IMR-90 (cell line): ENCODE results near the gene CFC1B. TPM values are rescaled to one million over a fixed set of nuclear protein-coding genes. Genes with fewer than 3 reads are reported as not detected.
"Not testable (repeated sequence)": the region's sequence is repeated elsewhere in the genome, so short reads cannot be mapped to it uniquely, and the experiment has no call there.

Experiments used
- ATAC-seq: fragments of 200-7000 bp; cut with Tn5 transposase; 2 replicates; pipeline ENCODE4 v1.9.1; 2020; ENCODE audit warnings: low read depth, mild to moderate bottlenecking, moderate library complexity
- BruUV-seq: library from RNA; stranded (reverse); fragments of 400-500 nt; replicated peaks from 2 replicates; lab custom pipeline; 2021; lab: Mats Ljungman, UMichigan
- CTCF ChIA-PET: fragments of 300-600 bp; formaldehyde crosslinking; extraction: SDS; loops from one replicate; lab custom pipeline; 2021; ENCODE audit warnings: antibody characterized with exemption; lab: Yijun Ruan, JAX
- POLR2A ChIA-PET: fragments of 300-600 bp; sonication (Branson Sonifier 250); formaldehyde crosslinking; loops from one replicate; lab custom pipeline; 2022; ENCODE audit warnings: antibody characterized with exemption; ENCODE audit not compliant: unreplicated experiment; lab: Charles Lee
- DNase-seq: peaks from one replicate; pipeline ENCODE4 v3.0.0; 2013
- H2AFZ ChIP-seq: replicated peaks from 2 replicates; pipeline ENCODE3; 2013; ENCODE audit warnings: low read length, mild to moderate bottlenecking; ENCODE audit not compliant: poor library complexity
- H2AK5ac ChIP-seq: 2 replicates; pipeline ENCODE4 v1.6.1; 2013; ENCODE audit warnings: low read depth, low read length, inconsistent platforms
- H2AK9ac ChIP-seq: replicated peaks from 2 replicates; pipeline ENCODE3; 2013; ENCODE audit warnings: mild to moderate bottlenecking, low read depth, low read length, moderate library complexity; ENCODE audit not compliant: poor library complexity
- H2BK120ac ChIP-seq: 2 replicates; pipeline ENCODE4 v1.6.1; 2013; ENCODE audit warnings: low read depth, low read length, inconsistent platforms
- H2BK15ac ChIP-seq: 3 replicates; pipeline ENCODE4 v1.6.1; 2013; ENCODE audit warnings: low read depth, low read length, inconsistent platforms
- H2BK20ac ChIP-seq: 2 replicates; pipeline ENCODE4 v1.6.1; 2013; ENCODE audit warnings: low read depth, mild to moderate bottlenecking, inconsistent platforms, low read length, moderate library complexity
- H2BK5ac ChIP-seq: 2 replicates; pipeline ENCODE4 v1.6.1; 2013; ENCODE audit warnings: mild to moderate bottlenecking, low read depth, low read length, inconsistent platforms; ENCODE audit not compliant: poor library complexity, severe bottlenecking
- H3K14ac ChIP-seq: replicated peaks from 2 replicates; pipeline ENCODE4 v1.6.1; 2013; ENCODE audit warnings: low read depth, low read length, inconsistent platforms
- H3K18ac ChIP-seq: 2 replicates; pipeline ENCODE4 v1.6.1; 2013; ENCODE audit warnings: low read depth, low read length, control low read depth
- H3K23ac ChIP-seq: 2 replicates; pipeline ENCODE4 v1.6.1; 2013; ENCODE audit warnings: low read depth, low read length, inconsistent platforms
- H3K27ac ChIP-seq: 2 replicates; pipeline ENCODE4 v1.5.1; 2013; ENCODE audit warnings: mild to moderate bottlenecking, control low read depth, low read length; ENCODE audit not compliant: insufficient read depth
- H3K27me3 ChIP-seq: 2 replicates; pipeline ENCODE4 v1.6.1; 2013; ENCODE audit warnings: low read length; ENCODE audit not compliant: control insufficient read depth, insufficient read depth
- H3K36me3 ChIP-seq: 2 replicates; pipeline ENCODE4 v1.6.1; 2013; ENCODE audit warnings: low read length, mixed read lengths; ENCODE audit not compliant: control insufficient read depth, insufficient read depth
- H3K4ac ChIP-seq: 2 replicates; pipeline ENCODE4 v1.6.1; 2013; ENCODE audit warnings: low read depth, low read length, inconsistent platforms
- H3K4me1 ChIP-seq: 2 replicates; pipeline ENCODE4 v1.6.1; 2013; ENCODE audit warnings: low read length, mixed read lengths; ENCODE audit not compliant: control insufficient read depth, insufficient read depth
- H3K4me2 ChIP-seq: 2 replicates; pipeline ENCODE4 v1.6.1; 2013; ENCODE audit warnings: low read depth, mild to moderate bottlenecking, control low read depth, low read length, moderate library complexity
- H3K4me3 ChIP-seq: 2 replicates; pipeline ENCODE4 v1.5.1; 2013; ENCODE audit warnings: low read depth, mild to moderate bottlenecking, control low read depth, low read length, moderate library complexity; ENCODE audit not compliant: insufficient read depth
- H3K56ac ChIP-seq: 2 replicates; pipeline ENCODE4 v1.6.1; 2013; ENCODE audit warnings: low read length, inconsistent platforms; ENCODE audit not compliant: insufficient read depth; ENCODE audit errors: extremely low read depth
- H3K79me1 ChIP-seq, 2 experiments: 2 replicates each; pipeline ENCODE4 v1.6.1; 2013; ENCODE audit warnings: low read length in 2 of 2, inconsistent platforms in 1 of 2, low read depth in 1 of 2
- H3K9ac ChIP-seq: 2 replicates; pipeline ENCODE4 v1.6.1; 2013; ENCODE audit warnings: low read depth, low read length, control low read depth
- H3K9me1 ChIP-seq: 2 replicates; pipeline ENCODE4 v1.6.1; 2013; ENCODE audit warnings: low read length, inconsistent platforms; ENCODE audit not compliant: insufficient read depth
- H3K9me3 ChIP-seq: 2 replicates; pipeline ENCODE4 v1.6.1; 2013; ENCODE audit warnings: low read length; ENCODE audit not compliant: control insufficient read depth, insufficient read depth
- H4K20me1 ChIP-seq: 2 replicates; pipeline ENCODE4 v1.6.1; 2013; ENCODE audit warnings: low read length, inconsistent platforms; ENCODE audit not compliant: insufficient read depth
- H4K5ac ChIP-seq: 2 replicates; pipeline ENCODE4 v1.6.1; 2013; ENCODE audit warnings: mild to moderate bottlenecking, low read depth, low read length, control low read depth
- H4K8ac ChIP-seq, 2 experiments: 2 replicates each; pipeline ENCODE4 v1.6.1; 2013; ENCODE audit warnings: low read depth in 2 of 2, low read length in 2 of 2, control low read depth in 1 of 2, inconsistent platforms in 1 of 2
- H4K91ac ChIP-seq: 2 replicates; pipeline ENCODE4 v1.6.1; 2013; ENCODE audit warnings: low read depth, low read length, inconsistent platforms; ENCODE audit not compliant: insufficient read depth
- WGBS, 2 experiments: methylation state at CpG; one replicate each; pipeline versions ENCODE4 v1.1.5 to v1.1.7; 2013; ENCODE audit warnings: missing lambda C conversion rate in 2 of 2; ENCODE audit not compliant: insufficient read length in 1 of 2; ENCODE audit errors: extremely low coverage in 2 of 2; 5-methylcytosine and 5-hydroxymethylcytosine counted together
- dilution Hi-C: fragments of 300-500 bp; cut with HindIII; formaldehyde crosslinking; loops from one replicate; pipeline ENCODE4 v1.14.3; 2018; ENCODE audit warnings: low sequenced_read_pairs; ENCODE audit not compliant: unreplicated experiment
- in situ Hi-C: fragments of 300-500 bp; cut with MboI; formaldehyde crosslinking; loops from 3 replicates; pipeline ENCODE4 v1.14.3; 2019; ENCODE audit warnings: low sequenced_read_pairs, inconsistent platforms, mixed read lengths
- intact Hi-C: fragments of 100-400 bp; cut with micrococcal nuclease; formaldehyde crosslinking; loops from 2 replicates; pipeline ENCODE4 v1.10.0; 2022
- polyA plus RNA-seq, 3 experiments: library from polyadenylated mRNA; depleted of rRNA; stranded (reverse); fragments of >200 nt; gene quantifications; 2 replicates each; pipeline ENCODE4 v1.2.3, GENCODE V29; 2012; ENCODE audit warnings: low replicate concordance in 1 of 3
- total RNA-seq: library from RNA; depleted of rRNA; stranded (reverse); fragments of >200 nt; gene quantifications from 2 replicates; pipeline ENCODE4 v1.2.3, GENCODE V29; 2012

The CFC1B gene
- total and polyA plus RNA-seq, 2 of the 4 experiments (the other 2 are of a cell fraction) = not detected

DNA sequence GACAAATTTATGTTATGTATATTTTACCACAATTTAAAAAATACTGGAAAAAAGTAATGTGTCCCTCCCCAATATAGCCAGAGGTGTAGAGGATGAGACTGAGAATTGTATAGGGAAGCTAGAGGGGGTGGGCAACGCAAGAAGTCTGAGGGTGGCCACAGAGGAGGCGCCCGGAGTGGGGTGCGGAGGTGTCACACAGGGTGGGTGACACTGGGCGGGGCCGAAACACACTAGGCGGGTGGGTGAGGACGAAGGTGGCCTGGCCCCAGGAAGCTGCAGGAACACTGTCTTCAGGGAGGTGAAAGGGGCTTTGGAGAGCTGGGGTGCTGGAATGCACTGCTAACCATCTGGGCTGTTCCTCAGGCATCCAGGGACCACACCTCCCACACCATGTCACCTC is 35.4 kb downstream of the CFC1B start:
- H3K36me3 ChIP-seq, H3K9ac ChIP-seq, H3K4ac ChIP-seq, H3K4me3 ChIP-seq, H4K8ac ChIP-seq, intact Hi-C loops, POLR2A ChIA-PET, H3K4me2 ChIP-seq, H3K9me1 ChIP-seq, DNase-seq, H3K4me1 ChIP-seq, H3K27me3 ChIP-seq, BruUV-seq, H3K56ac ChIP-seq, H2BK20ac ChIP-seq, H3K27ac ChIP-seq, H4K20me1 ChIP-seq, H2BK5ac ChIP-seq, dilution Hi-C loops, H2AK9ac ChIP-seq, H4K91ac ChIP-seq, H2AFZ ChIP-seq, H3K18ac ChIP-seq, H3K9me3 ChIP-seq, H2BK120ac ChIP-seq, H4K5ac ChIP-seq, CTCF ChIA-PET, H3K79me1 ChIP-seq, ATAC-seq, H2AK5ac ChIP-seq, in situ Hi-C loops, H2BK15ac ChIP-seq, H3K23ac ChIP-seq, H3K14ac ChIP-seq: not testable (repeated sequence)
- WGBS, 2 experiments = no CpG with 5 or more reads among the region's 8 CpGs

- H4K91ac ChIP-seq, ATAC-seq, H4K5ac ChIP-seq, in situ Hi-C loops, H3K27me3 ChIP-seq, dilution Hi-C loops, H3K36me3 ChIP-seq, H3K4me1 ChIP-seq, DNase-seq, H3K27ac ChIP-seq, H2BK5ac ChIP-seq, H4K8ac ChIP-seq, H4K20me1 ChIP-seq, H2AK5ac ChIP-seq, CTCF ChIA-PET, H3K18ac ChIP-seq, H2AK9ac ChIP-seq, H3K9ac ChIP-seq, H3K4me2 ChIP-seq, H3K56ac ChIP-seq, H2AFZ ChIP-seq, H2BK20ac ChIP-seq, H2BK120ac ChIP-seq, H3K14ac ChIP-seq, H3K9me1 ChIP-seq, POLR2A ChIA-PET, H3K79me1 ChIP-seq, intact Hi-C loops, H3K4ac ChIP-seq, H3K23ac ChIP-seq, BruUV-seq, H2BK15ac ChIP-seq, H3K4me3 ChIP-seq, H3K9me3 ChIP-seq: not testable (repeated sequence)
- no CpG with 5 or more reads among the region's 4 CpGs for WGBS, 2 experiments
Measured at GRCh38 chr2:130566165-130566564, 45.1 kb downstream of the CFC1B start.
